Activated T-cell treated with anti-CD3 and anti-CD28 coated beads, Interleukin-2, amount 50 U/mL, for 4 hours (primary cell): ENCODE data around the gene VAV1. TPM values are rescaled to one million over a fixed set of nuclear protein-coding genes. Genes with fewer than 3 reads are reported as not detected.
"Not testable (repeated sequence)": the region's sequence is repeated elsewhere in the genome, so short reads cannot be mapped to it uniquely, and the experiment has no call there.

Source experiments
- ATAC-seq, 2 donors: fragments of 200-7000 bp; cut with Tn5 transposase; one replicate each; pipeline ENCODE4 v1.10.0; 2021
- DNase-seq: peaks from one replicate; pipeline ENCODE4 v3.0.0-alpha.2; 2020
- H3K27me3 Mint-ChIP-seq: one replicate; pipeline ENCODE4 v1.8.0; 2021; ENCODE audit warnings: low read depth, mixed read lengths
- H3K36me3 Mint-ChIP-seq: one replicate; pipeline ENCODE4 v1.8.0; 2022; ENCODE audit warnings: mixed read lengths; ENCODE audit not compliant: insufficient read depth
- H3K4me1 Mint-ChIP-seq: one replicate; pipeline ENCODE4 v1.8.0; 2021; ENCODE audit warnings: low read depth, mixed read lengths
- H3K4me3 Mint-ChIP-seq: one replicate; pipeline ENCODE4 v1.8.0; 2021; ENCODE audit warnings: mild to moderate bottlenecking, moderate library complexity, mixed read lengths
- H3K9me3 Mint-ChIP-seq: one replicate; pipeline ENCODE4 v1.8.0; 2021; ENCODE audit warnings: mixed read lengths
- total RNA-seq, 3 donors: library from RNA; stranded (reverse); gene quantifications; one replicate each; pipeline ENCODE4 v1.2.1, GENCODE V29; 2021

The VAV1 gene
- total RNA-seq, 3 donors from 2014 or later = 65.7 to 75.6 (median 70.7) TPM

DNA sequence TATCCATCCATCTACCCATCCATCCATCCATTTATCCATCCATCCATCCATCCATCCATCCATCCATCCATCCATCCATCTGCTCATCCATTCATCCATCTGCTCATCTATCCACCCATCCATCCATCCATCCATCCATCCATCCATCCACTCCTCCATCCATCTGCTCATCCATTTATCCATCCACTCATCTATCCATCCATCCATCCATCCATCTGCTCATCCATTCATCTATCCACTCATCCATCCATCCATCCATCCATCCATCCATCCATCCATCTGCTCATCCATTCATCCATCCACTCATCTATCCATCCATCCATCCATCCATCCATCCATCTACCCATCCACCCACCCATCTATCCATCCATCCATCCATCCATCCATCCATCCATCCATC, 3.5 kb downstream of the VAV1 start:
- Mint-ChIP-seq H3K36me3 (peaks cover 27% of the 10 kb centered on the region), H3K4me1 (peaks cover 53% of the 10 kb centered on the region)
- not testable (repeated sequence) for H3K9me3 Mint-ChIP-seq, DNase-seq, H3K4me3 Mint-ChIP-seq, ATAC-seq, H3K27me3 Mint-ChIP-seq

DNA sequence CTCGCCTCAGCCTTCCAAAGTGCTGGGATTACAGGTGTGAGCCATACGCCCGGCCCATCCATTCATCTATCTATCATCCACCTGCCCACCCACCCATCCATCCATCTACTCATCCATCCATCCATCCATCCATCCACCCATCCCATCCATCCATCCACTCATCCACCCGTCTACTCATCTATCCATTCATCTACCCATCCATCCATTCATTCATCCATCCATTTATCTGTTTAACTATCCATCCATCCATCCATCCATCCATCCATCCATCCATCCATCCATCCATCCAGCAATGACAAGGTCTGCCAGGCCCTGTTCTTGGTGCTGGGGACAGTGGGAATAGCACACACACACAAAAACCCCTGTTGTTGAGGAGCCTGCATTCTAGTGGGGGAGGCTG, 4.5 kb downstream of the VAV1 start:
- no peak for DNase-seq
- peaks cover 57% of the 10 kb centered on the region for H3K4me1 Mint-ChIP-seq
- no peaks in the 10 kb centered on the region for H3K9me3 Mint-ChIP-seq
- peaks cover 32% of the 10 kb centered on the region for H3K36me3 Mint-ChIP-seq
- no peaks in the 10 kb centered on the region for H3K27me3 Mint-ChIP-seq
- H3K4me3 Mint-ChIP-seq = no peak overlapping the region
- no peak for ATAC-seq

DNA sequence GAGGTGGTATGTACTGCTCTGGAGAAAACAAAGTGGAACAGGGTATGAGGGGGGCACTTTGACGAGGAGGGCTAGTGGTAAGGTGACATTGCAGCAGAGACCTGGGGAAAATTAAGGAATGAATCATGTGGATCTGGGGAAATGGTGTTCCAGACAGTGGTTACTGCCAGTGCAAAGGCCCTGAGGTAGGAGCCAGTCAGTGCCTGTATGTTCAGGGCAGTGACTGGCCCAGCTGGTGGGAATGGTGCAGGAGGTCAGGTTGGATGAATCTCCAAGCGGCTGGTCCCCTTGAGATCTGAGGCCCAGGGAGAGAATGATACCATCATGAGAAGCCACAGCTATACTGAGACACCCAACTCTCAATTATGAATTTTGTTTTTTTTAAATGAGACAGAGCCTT, 4.9 kb downstream of the VAV1 start:
- H3K4me1 Mint-ChIP-seq = peaks cover 53% of the 10 kb centered on the region
- peaks cover 32% of the 10 kb centered on the region for H3K36me3 Mint-ChIP-seq
- ATAC-seq (no peak), DNase-seq (no peak)
- no peaks in the 10 kb centered on the region for H3K9me3 Mint-ChIP-seq
- H3K4me3 Mint-ChIP-seq = no peak overlapping the region
- H3K27me3 Mint-ChIP-seq = no peaks in the 10 kb centered on the region

- H3K9me3 Mint-ChIP-seq = no peaks in the 10 kb centered on the region
- DNase-seq (no peak), ATAC-seq (no peak)
- H3K36me3 Mint-ChIP-seq = peaks cover 32% of the 10 kb centered on the region
- peaks cover 51% of the 10 kb centered on the region for H3K4me1 Mint-ChIP-seq
- no peak overlapping the region for H3K4me3 Mint-ChIP-seq
- H3K27me3 Mint-ChIP-seq = no peaks in the 10 kb centered on the region
These were observed 5.9 kb downstream of the VAV1 start for GRCh38 chr19:6778386-6778785.

DNA sequence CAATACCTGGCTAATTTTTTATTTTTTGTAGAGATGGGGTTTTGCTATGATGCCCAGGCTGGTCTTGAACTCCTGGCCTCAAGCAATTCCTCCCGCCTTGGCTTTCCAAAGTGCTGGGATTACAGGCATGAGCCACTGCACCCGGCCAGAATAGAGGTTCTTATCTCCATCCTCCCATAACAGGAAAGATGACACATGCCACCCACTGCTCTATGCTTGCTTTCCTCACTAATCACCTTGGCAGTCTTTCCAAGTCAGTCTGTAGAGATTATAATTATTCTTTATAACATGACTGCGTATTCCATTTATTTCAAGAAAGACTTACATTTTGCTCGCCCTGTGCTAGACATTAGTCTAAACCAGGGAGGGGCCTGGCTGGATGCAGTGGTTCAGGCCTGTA, 6.7 kb downstream of the VAV1 start:
- H3K27me3 Mint-ChIP-seq = no peaks in the 10 kb centered on the region
- H3K9me3 Mint-ChIP-seq = no peaks in the 10 kb centered on the region
- no peak overlapping the region for H3K4me3 Mint-ChIP-seq
- peaks cover 29% of the 10 kb centered on the region for H3K36me3 Mint-ChIP-seq
- peak; percentile 53 to 58 for ATAC-seq
- H3K4me1 Mint-ChIP-seq = peaks cover 51% of the 10 kb centered on the region
- DNase-seq = no peak

GRCh38 chr19:6787393-6787792, 14.9 kb downstream of the VAV1 start:
- Mint-ChIP-seq H3K9me3 (no peaks in the 10 kb centered on the region), H3K4me1 (peaks cover 47% of the 10 kb centered on the region), H3K27me3 (no peaks in the 10 kb centered on the region), H3K36me3 (peaks cover 26% of the 10 kb centered on the region), H3K4me3 (no peak overlapping the region)
- ATAC-seq (no peak), DNase-seq (no peak)

- H3K27me3 Mint-ChIP-seq = no peaks in the 10 kb centered on the region
- ATAC-seq (no peak), DNase-seq (no peak)
- no peak overlapping the region for H3K4me3 Mint-ChIP-seq
- peaks cover 28% of the 10 kb centered on the region for H3K36me3 Mint-ChIP-seq
- peaks cover 59% of the 10 kb centered on the region for H3K4me1 Mint-ChIP-seq
- no peaks in the 10 kb centered on the region for H3K9me3 Mint-ChIP-seq
These were observed 16.4 kb downstream of the VAV1 start for GRCh38 chr19:6788896-6789295.

GRCh38 chr19:6790194-6791128, 18.0 kb downstream of the VAV1 start:
- ATAC-seq (no peak), DNase-seq (no peak)
- H3K4me3 Mint-ChIP-seq = no peak overlapping the region
- peaks cover 61% of the 10 kb centered on the region for H3K4me1 Mint-ChIP-seq
- peaks cover 4% of the 10 kb centered on the region for H3K9me3 Mint-ChIP-seq
- H3K27me3 Mint-ChIP-seq = no peaks in the 10 kb centered on the region
- H3K36me3 Mint-ChIP-seq = peaks cover 33% of the 10 kb centered on the region

- ATAC-seq = no peak
These were observed 18.7 kb downstream of the VAV1 start for GRCh38 chr19:6791237-6791636.

DNA sequence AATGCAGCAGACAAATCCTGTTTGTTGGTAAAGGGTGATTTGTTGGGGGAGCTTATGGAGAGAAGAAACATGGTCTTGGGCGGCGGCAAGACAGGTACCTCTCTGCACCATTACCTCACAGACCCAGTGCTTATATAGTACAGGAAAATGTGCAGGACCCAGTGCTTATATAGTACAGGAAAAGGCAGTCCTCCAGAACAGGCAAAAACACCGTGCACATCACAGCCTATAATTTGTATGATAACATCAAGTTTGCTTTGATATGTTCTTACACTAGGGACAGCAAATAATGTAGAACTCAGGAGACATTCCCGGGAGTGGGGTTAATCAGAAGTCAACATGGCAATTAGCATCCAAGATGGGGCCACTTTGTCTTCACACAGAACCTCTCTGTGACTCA, 20.9 kb downstream of the VAV1 start:
- peaks cover 33% of the 10 kb centered on the region for H3K36me3 Mint-ChIP-seq
- H3K9me3 Mint-ChIP-seq = peaks cover 4% of the 10 kb centered on the region
- H3K4me3 Mint-ChIP-seq = no peak overlapping the region
- peaks cover 80% of the 10 kb centered on the region for H3K4me1 Mint-ChIP-seq
- ATAC-seq = no peak
- DNase-seq = no peak
- H3K27me3 Mint-ChIP-seq = no peaks in the 10 kb centered on the region

More at GRCh38 chr19:6791237-6791636, 18.7 kb downstream of the VAV1 start:
- Mint-ChIP-seq H3K36me3 (peaks cover 32% of the 10 kb centered on the region), H3K9me3 (peaks cover 4% of the 10 kb centered on the region), H3K4me1 (peaks cover 64% of the 10 kb centered on the region), H3K4me3 (no peak overlapping the region), H3K27me3 (no peaks in the 10 kb centered on the region)
- no peak for DNase-seq

GRCh38 chr19:6793973-6794372, 21.5 kb downstream of the VAV1 start:
- Mint-ChIP-seq H3K4me3 (no peak overlapping the region), H3K9me3 (peaks cover 4% of the 10 kb centered on the region), H3K36me3 (peaks cover 32% of the 10 kb centered on the region), H3K4me1 (peaks cover 80% of the 10 kb centered on the region), H3K27me3 (no peaks in the 10 kb centered on the region)
- ATAC-seq = no peak
- DNase-seq = no peak

DNA sequence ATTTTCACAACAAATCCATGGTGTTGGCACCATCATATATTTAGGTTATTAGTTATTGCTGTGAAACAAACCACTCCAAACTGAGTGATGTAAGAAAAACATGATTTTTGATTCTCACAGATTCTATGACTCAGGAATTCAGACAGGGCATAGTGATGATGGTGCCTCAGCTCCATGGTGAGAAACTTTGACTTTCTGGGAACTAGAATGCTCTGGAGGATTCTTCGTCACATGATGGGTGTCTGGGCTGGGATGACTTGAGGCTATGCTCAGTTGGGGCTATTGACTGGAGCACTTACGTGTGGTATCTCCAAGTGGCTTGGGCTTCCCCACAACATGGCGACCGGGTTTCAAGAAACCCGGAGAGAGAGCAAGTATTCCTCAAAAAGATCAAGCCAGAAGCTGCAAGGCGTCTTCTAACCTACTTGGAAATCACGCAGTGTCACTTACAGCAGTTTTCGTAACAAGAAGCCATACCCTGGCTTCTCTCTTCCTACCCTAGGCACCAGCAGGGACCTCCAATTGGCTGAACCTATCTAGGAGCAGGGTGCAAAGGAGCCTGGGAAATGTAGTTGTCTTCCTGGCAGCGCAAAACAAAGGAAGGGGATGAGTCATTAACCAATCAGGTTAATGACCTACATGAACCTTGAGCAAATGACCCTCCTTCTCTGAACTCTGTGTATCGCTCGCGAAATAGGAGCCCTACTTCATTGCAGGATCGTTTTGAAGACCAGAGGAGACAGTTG, 22.4 kb downstream of the VAV1 start:
- ATAC-seq (no peak), DNase-seq (no peak)
- no peaks in the 10 kb centered on the region for H3K27me3 Mint-ChIP-seq
- H3K4me1 Mint-ChIP-seq = peaks cover 83% of the 10 kb centered on the region
- H3K36me3 Mint-ChIP-seq = peaks cover 33% of the 10 kb centered on the region
- H3K9me3 Mint-ChIP-seq = peaks cover 4% of the 10 kb centered on the region
- H3K4me3 Mint-ChIP-seq = no peak overlapping the region

- H3K4me3 Mint-ChIP-seq = no peak overlapping the region
- peaks cover 4% of the 10 kb centered on the region for H3K9me3 Mint-ChIP-seq
- H3K27me3 Mint-ChIP-seq = no peaks in the 10 kb centered on the region
- no peak for DNase-seq
- no peak for ATAC-seq
- H3K4me1 Mint-ChIP-seq = peaks cover 81% of the 10 kb centered on the region
- peaks cover 33% of the 10 kb centered on the region for H3K36me3 Mint-ChIP-seq
These were observed 23.8 kb downstream of the VAV1 start for GRCh38 chr19:6796278-6796677.

DNA sequence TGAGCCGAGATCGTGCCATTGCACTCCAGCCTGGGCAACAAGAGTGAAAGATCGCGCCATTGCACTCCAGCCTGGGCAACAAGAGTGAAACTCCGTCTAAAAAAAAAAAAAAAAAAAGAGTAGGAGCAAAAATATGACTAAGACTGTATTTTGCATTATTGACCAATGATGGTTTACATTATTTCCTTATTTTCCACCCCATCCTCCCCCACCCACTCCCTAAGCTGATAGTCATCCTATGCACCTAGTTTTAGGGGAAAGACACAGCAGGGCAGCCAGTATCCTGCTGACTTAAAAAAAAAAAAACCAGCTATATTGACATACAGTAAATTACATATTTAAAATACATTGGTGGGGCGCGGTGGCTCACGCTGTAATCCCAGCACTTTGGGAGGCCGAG, 25.1 kb downstream of the VAV1 start:
- Mint-ChIP-seq H3K36me3 (peaks cover 22% of the 10 kb centered on the region), H3K9me3 (peaks cover 4% of the 10 kb centered on the region), H3K4me3 (no peak overlapping the region), H3K27me3 (no peaks in the 10 kb centered on the region), H3K4me1 (peaks cover 77% of the 10 kb centered on the region)
- DNase-seq (no peak), ATAC-seq (no peak)
